Astrocyte (in vitro differentiated cells and primary cell): ENCODE data around the gene IFNA13. TPM values are rescaled to one million over a fixed set of nuclear protein-coding genes. Genes with fewer than 3 reads are reported as not detected.
A peak's percentile ranks its signal among the peaks of the same experiment; 100 is the strongest.

Experiments used
- DNase-seq: peaks from one replicate; pipeline ENCODE4 v3.0.0-alpha.2; 2010; ENCODE audit warnings: low read depth
- FAIRE-seq: peaks from 2 replicates; lab custom pipeline; 2011; peaks lifted over from hg19 to GRCh38; lab: Jason Lieb, UNC
- H2AFZ ChIP-seq: 2 replicates; pipeline ENCODE4 v1.6.0; 2012; ENCODE audit warnings: low read depth, low read length, inconsistent platforms
- H3K27ac ChIP-seq: 2 replicates; pipeline ENCODE4 v1.5.1; 2011; ENCODE audit warnings: low read depth, low read length, inconsistent platforms
- H3K27me3 ChIP-seq: 2 replicates; pipeline ENCODE4 v1.6.0; 2011; ENCODE audit warnings: low read length, inconsistent platforms; ENCODE audit not compliant: insufficient read depth
- H3K36me3 ChIP-seq: 2 replicates; pipeline ENCODE4 v1.5.1; 2011; ENCODE audit warnings: low read length, inconsistent platforms; ENCODE audit not compliant: insufficient read depth
- H3K4me1 ChIP-seq: 2 replicates; pipeline ENCODE4 v1.5.1; 2011; ENCODE audit warnings: low read length, inconsistent platforms; ENCODE audit not compliant: insufficient read depth
- H3K4me2 ChIP-seq: 2 replicates; pipeline ENCODE4 v1.6.0; 2012; ENCODE audit warnings: low read length, inconsistent platforms
- H3K4me3 ChIP-seq: 2 replicates; pipeline ENCODE4 v1.5.1; 2011; ENCODE audit warnings: low read depth, mild to moderate bottlenecking, low read length, inconsistent platforms; ENCODE audit not compliant: insufficient read depth
- H3K79me2 ChIP-seq: 2 replicates; pipeline ENCODE4 v1.6.0; 2012; ENCODE audit warnings: mild to moderate bottlenecking, low read length, inconsistent platforms; ENCODE audit not compliant: insufficient read depth
- H3K9ac ChIP-seq: 2 replicates; pipeline ENCODE4 v1.6.0; 2012; ENCODE audit warnings: mild to moderate bottlenecking, low read length, inconsistent platforms
- H3K9me3 ChIP-seq: 2 replicates; pipeline ENCODE4 v1.5.1; 2012; ENCODE audit warnings: low read depth, mild to moderate bottlenecking, low read length, inconsistent platforms; ENCODE audit not compliant: insufficient read depth
- H4K20me1 ChIP-seq: 2 replicates; pipeline ENCODE4 v1.6.0; 2012; ENCODE audit warnings: low read length, inconsistent platforms; ENCODE audit not compliant: insufficient read depth
- H3K27ac Mint-ChIP-seq: one replicate; pipeline ENCODE4 v1.8.0; 2021; ENCODE audit warnings: mild to moderate bottlenecking, mixed read lengths; ENCODE audit not compliant: unreplicated experiment
- H3K27me3 Mint-ChIP-seq: one replicate; pipeline ENCODE4 v1.8.0; 2021; ENCODE audit warnings: low read depth, mixed read lengths; ENCODE audit not compliant: unreplicated experiment
- H3K36me3 Mint-ChIP-seq: one replicate; pipeline ENCODE4 v1.8.0; 2021; ENCODE audit warnings: low read depth, mixed read lengths; ENCODE audit not compliant: unreplicated experiment
- H3K4me1 Mint-ChIP-seq: one replicate; pipeline ENCODE4 v1.8.0; 2021; ENCODE audit warnings: low read depth, mixed read lengths; ENCODE audit not compliant: unreplicated experiment
- H3K4me3 Mint-ChIP-seq: one replicate; pipeline ENCODE4 v1.8.0; 2021; ENCODE audit warnings: mild to moderate bottlenecking, moderate library complexity, mixed read lengths; ENCODE audit not compliant: unreplicated experiment
- H3K9me3 Mint-ChIP-seq: one replicate; pipeline ENCODE4 v1.8.0; 2021; ENCODE audit warnings: mild to moderate bottlenecking, mixed read lengths; ENCODE audit not compliant: unreplicated experiment
- EZH2 ChIP-seq: IDR thresholded peaks from 2 replicates; pipeline ENCODE4 v1.6.1; 2012; ENCODE audit warnings: mild to moderate bottlenecking, low read length, inconsistent platforms; ENCODE audit not compliant: insufficient read depth
- total RNA-seq: library from RNA; stranded (reverse); gene quantifications from 2 replicates; pipeline ENCODE4 v1.2.1, GENCODE V29; 2021
- TF ChIP-seq, protein P1 (sequence below): IDR thresholded peaks from 2 replicates; pipeline ENCODE4 v1.5.1; 2011; ENCODE audit warnings: low read depth, mild to moderate bottlenecking, inconsistent platforms, low read length, moderate library complexity; ENCODE audit not compliant: insufficient read depth

Gene IFNA13
- total RNA-seq, 1 donor from 2014 or later, result not detected

DNA sequence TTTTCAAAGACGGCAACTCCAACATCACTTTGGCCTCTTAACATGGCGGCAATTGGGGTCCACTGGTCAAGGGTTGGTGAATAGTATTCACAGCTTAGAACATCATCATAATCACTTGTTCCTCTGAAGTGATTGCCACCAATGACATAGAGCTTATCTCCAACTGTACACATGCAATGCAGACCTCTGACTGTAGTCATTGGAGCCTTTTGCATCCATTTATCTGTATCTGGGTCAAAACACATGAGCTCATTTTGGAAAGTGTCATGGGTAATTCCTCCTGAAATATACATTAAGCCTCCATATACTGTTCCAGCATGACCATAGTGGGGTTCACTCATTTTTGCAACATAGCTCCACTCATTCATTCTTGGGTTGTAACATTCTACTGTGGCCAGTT lies 34.6 kb downstream of the IFNA13 start:
- H3K4me1 ChIP-seq, result peaks cover 17% of the 10 kb centered on the region
- H3K79me2 ChIP-seq, result peaks cover 70% of the 10 kb centered on the region
- H3K9me3 ChIP-seq, result no peaks in the 10 kb centered on the region
- H3K27me3 ChIP-seq, result no peaks in the 10 kb centered on the region
- H3K4me3 ChIP-seq, result peak overlapping the region; percentile 95
- H4K20me1 ChIP-seq, result peaks cover 57% of the 10 kb centered on the region
- FAIRE-seq (no peak), DNase-seq (no peak)
- TF ChIP-seq, protein P1, sequence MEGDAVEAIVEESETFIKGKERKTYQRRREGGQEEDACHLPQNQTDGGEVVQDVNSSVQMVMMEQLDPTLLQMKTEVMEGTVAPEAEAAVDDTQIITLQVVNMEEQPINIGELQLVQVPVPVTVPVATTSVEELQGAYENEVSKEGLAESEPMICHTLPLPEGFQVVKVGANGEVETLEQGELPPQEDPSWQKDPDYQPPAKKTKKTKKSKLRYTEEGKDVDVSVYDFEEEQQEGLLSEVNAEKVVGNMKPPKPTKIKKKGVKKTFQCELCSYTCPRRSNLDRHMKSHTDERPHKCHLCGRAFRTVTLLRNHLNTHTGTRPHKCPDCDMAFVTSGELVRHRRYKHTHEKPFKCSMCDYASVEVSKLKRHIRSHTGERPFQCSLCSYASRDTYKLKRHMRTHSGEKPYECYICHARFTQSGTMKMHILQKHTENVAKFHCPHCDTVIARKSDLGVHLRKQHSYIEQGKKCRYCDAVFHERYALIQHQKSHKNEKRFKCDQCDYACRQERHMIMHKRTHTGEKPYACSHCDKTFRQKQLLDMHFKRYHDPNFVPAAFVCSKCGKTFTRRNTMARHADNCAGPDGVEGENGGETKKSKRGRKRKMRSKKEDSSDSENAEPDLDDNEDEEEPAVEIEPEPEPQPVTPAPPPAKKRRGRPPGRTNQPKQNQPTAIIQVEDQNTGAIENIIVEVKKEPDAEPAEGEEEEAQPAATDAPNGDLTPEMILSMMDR, result no peak
- no peak for TF ChIP-seq EZH2
- H3K9me3 Mint-ChIP-seq, result no peaks in the 10 kb centered on the region
- no peak overlapping the region for H3K9ac ChIP-seq
- peaks cover 5% of the 10 kb centered on the region for H3K36me3 ChIP-seq
- peak overlapping the region; percentile 92 for H3K4me2 ChIP-seq
- H3K27ac ChIP-seq, result no peak overlapping the region
- peaks cover 32% of the 10 kb centered on the region for H3K4me1 Mint-ChIP-seq
- H3K4me3 Mint-ChIP-seq, result peak overlapping the region; percentile 92
- no peaks in the 10 kb centered on the region for H3K27me3 Mint-ChIP-seq
- no peak overlapping the region for H3K27ac Mint-ChIP-seq
- H3K36me3 Mint-ChIP-seq, result peaks cover 11% of the 10 kb centered on the region
- H2AFZ ChIP-seq, result no peak overlapping the region

DNA sequence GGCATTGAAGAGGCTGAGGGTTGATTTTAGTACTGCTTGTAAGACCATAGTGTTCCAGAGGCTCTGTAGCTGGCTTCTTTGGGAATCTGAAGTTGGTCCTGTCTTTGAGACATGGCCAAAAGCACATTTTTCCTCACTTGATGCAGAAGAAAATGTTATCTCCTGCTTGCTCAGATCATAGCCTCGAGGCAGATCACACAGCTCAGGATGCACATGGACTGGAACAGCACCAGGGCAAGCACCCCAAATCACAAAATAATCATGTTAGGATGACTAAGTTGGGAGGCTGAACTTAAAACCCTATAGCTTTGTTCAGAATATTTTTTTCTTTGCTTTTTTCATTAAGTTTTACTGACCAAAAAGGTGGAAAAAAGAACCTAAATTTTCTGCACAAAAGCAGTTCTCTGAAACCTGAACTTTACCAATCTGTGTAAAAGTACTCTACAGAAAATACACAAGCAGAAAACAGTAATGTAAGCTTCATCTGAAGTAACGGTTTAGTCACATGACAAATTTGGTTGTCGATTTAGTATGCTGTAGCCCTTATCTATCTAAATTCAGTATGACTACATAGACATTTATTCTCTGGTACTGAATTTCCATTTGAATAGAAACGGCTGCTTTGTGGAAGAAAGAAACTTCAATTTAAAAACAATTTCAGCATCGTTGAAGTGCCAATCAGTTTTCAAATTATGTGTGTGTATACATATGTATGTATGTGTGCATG lies 36.0 kb downstream of the IFNA13 start:
- peaks cover 71% of the 10 kb centered on the region for H4K20me1 ChIP-seq
- Mint-ChIP-seq H3K36me3 (peaks cover 11% of the 10 kb centered on the region), H3K27ac (no peak overlapping the region), H3K9me3 (no peaks in the 10 kb centered on the region), H3K27me3 (no peaks in the 10 kb centered on the region), H3K4me3 (peak overlapping the region; percentile 92), H3K4me1 (peaks cover 32% of the 10 kb centered on the region)
- no peak for DNase-seq
- TF ChIP-seq EZH2, result no peak
- TF ChIP-seq, protein P1, result no peak
- H3K27me3 ChIP-seq, result no peaks in the 10 kb centered on the region
- H3K36me3 ChIP-seq, result peaks cover 5% of the 10 kb centered on the region
- H2AFZ ChIP-seq, result no peak overlapping the region
- peak overlapping the region; percentile 92 for H3K4me2 ChIP-seq
- FAIRE-seq, result no peak
- peaks cover 83% of the 10 kb centered on the region for H3K79me2 ChIP-seq
- no peaks in the 10 kb centered on the region for H3K9me3 ChIP-seq
- peaks cover 17% of the 10 kb centered on the region for H3K4me1 ChIP-seq
- H3K27ac ChIP-seq, result no peak overlapping the region
- H3K4me3 ChIP-seq, result peak overlapping the region; percentile 27
- no peak overlapping the region for H3K9ac ChIP-seq

DNA sequence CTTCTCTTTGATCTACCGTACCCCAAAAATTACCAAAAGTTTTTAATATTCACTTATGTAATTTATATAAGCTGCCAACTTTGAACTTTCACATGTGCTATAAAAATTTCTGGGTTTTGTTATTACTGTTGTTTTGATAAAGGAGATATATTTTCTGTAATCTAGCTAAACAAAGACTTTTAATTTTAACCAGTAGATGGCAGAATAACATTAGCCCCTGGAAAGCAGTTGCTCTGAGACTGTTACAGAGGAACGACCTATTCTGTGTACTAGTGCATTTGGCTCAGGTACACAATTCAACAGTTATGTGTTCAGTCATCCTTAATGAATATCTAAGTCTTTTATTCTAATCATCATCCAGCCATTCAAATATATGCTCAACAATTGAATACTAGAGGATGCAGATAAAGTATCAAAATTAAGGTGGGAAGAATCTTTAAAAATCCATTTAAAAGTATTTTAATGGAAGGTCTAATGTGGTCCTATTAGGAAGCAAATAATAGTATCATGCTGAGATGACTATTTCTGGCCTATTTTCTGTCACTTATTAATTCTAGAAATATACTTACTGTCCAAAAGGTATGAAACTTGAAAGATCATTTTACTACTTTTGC lies 41.2 kb downstream of the IFNA13 start:
- Histone ChIP-seq H3K36me3 (peaks cover 21% of the 10 kb centered on the region), H3K79me2 (peaks cover 70% of the 10 kb centered on the region), H3K4me1 (no peaks in the 10 kb centered on the region), H3K4me3 (no peak overlapping the region), H3K27me3 (no peaks in the 10 kb centered on the region), H3K9me3 (no peaks in the 10 kb centered on the region), H4K20me1 (peaks cover 71% of the 10 kb centered on the region), H3K9ac (no peak overlapping the region), H2AFZ (no peak overlapping the region), H3K4me2 (no peak overlapping the region), H3K27ac (no peak overlapping the region)
- Mint-ChIP-seq H3K27me3 (no peaks in the 10 kb centered on the region), H3K4me3 (no peak overlapping the region), H3K36me3 (peaks cover 5% of the 10 kb centered on the region), H3K4me1 (peaks cover 10% of the 10 kb centered on the region), H3K9me3 (no peaks in the 10 kb centered on the region), H3K27ac (no peak overlapping the region)
- TF ChIP-seq, protein P1, result peak; percentile 62
- TF ChIP-seq EZH2, result no peak
- DNase-seq (peak; percentile 25), FAIRE-seq (no peak)
